Liver (tissue), 9 donors: ENCODE results near the gene PEX14. TPM values are rescaled to one million over a fixed set of nuclear protein-coding genes. Genes with fewer than 3 reads are reported as not detected.
A peak's percentile ranks its signal among the peaks of the same experiment; 100 is the strongest.

Source experiments
- DNase-seq: peaks from one replicate; pipeline ENCODE4 v3.0.0-alpha.2; 2017; ENCODE audit warnings: low spot score
- H3K27ac ChIP-seq, 2 donors: one replicate each; pipeline ENCODE4 v1.7.0; 2013; ENCODE audit warnings: inconsistent platforms in 2 of 2, low read length in 2 of 2, control low read depth in 1 of 2, low read depth in 1 of 2, mild to moderate bottlenecking in 1 of 2
- H3K27me3 ChIP-seq, 4 donors: one replicate each; pipeline versions ENCODE4 v1.6.1 to v1.7.0; 2013; ENCODE audit warnings: low read length in 3 of 4, inconsistent platforms in 1 of 4, mild to moderate bottlenecking in 1 of 4, moderate library complexity in 1 of 4; ENCODE audit not compliant: control insufficient read depth in 4 of 4, insufficient read depth in 4 of 4
- H3K36me3 ChIP-seq, 4 donors: one replicate each; pipeline versions ENCODE4 v1.6.1 to v1.7.0; 2013; ENCODE audit warnings: low read length in 3 of 4, mild to moderate bottlenecking in 3 of 4, low read depth in 1 of 4, moderate library complexity in 1 of 4; ENCODE audit not compliant: control insufficient read depth in 4 of 4, insufficient read depth in 3 of 4
- H3K4me1 ChIP-seq, 4 donors: one replicate each; pipeline versions ENCODE4 v1.6.1 to v1.7.0; 2013; ENCODE audit warnings: low read length in 3 of 4, mild to moderate bottlenecking in 3 of 4, moderate library complexity in 1 of 4; ENCODE audit not compliant: control insufficient read depth in 4 of 4, insufficient read depth in 4 of 4
- H3K4me3 ChIP-seq, 3 donors: one replicate each; pipeline versions ENCODE4 v1.6.1 to v1.7.0; 2013; ENCODE audit warnings: low read length in 3 of 3, control low read depth in 1 of 3, low read depth in 1 of 3, mild to moderate bottlenecking in 1 of 3
- H3K9ac ChIP-seq, 2 donors: one replicate each; pipeline ENCODE4 v1.7.0; 2013; ENCODE audit warnings: low read length in 2 of 2, mild to moderate bottlenecking in 2 of 2, moderate library complexity in 2 of 2, control low read depth in 1 of 2, low read depth in 1 of 2
- H3K9me3 ChIP-seq, 4 donors: one replicate each; pipeline versions ENCODE4 v1.6.1 to v1.7.0; 2013; ENCODE audit warnings: low read length in 3 of 4; ENCODE audit not compliant: control insufficient read depth in 4 of 4
- HNF4A ChIP-seq, 2 donors: conservative IDR thresholded peaks; 2 replicates each; pipeline ENCODE4 v1.6.1; 2016; ENCODE audit warnings: antibody characterized with exemption in 2 of 2, mild to moderate bottlenecking in 2 of 2
- JUND ChIP-seq, 2 donors: IDR thresholded peaks; 2 replicates each; pipeline ENCODE4 v1.6.1; 2016; ENCODE audit warnings: antibody characterized with exemption in 2 of 2
- NR2F2 ChIP-seq: IDR thresholded peaks from 2 replicates; pipeline ENCODE4 v1.6.1; 2016; ENCODE audit warnings: antibody characterized with exemption
- RXRA ChIP-seq, 2 donors: IDR thresholded peaks; 2 replicates each; pipeline ENCODE4 v1.6.1; 2017 to 2018; ENCODE audit warnings: antibody characterized with exemption in 2 of 2, mild to moderate bottlenecking in 1 of 2
- SP1 ChIP-seq: IDR thresholded peaks from 2 replicates; pipeline ENCODE4 v1.6.1; 2018; ENCODE audit warnings: antibody characterized with exemption, mild to moderate bottlenecking
- TAF1 ChIP-seq: conservative IDR thresholded peaks from 2 replicates; pipeline ENCODE4 v1.6.1; 2016; ENCODE audit warnings: antibody characterized with exemption, mild to moderate bottlenecking
- WGBS: extraction: QIAGEN DNeasy Blood & Tissue Kit; methylation state at CpG from one replicate; pipeline ENCODE4 v1.1.7; 2013; 5-methylcytosine and 5-hydroxymethylcytosine counted together
- polyA plus RNA-seq, 2 donors: library from polyadenylated mRNA; stranded (reverse) in 1 of 2; unstranded in 1 of 2; fragments of 200-250 nt in 1 of 2; fragments of >200 nt in 1 of 2; fragmentation: Nextera tagmentation in 1 of 2; extraction: Ambion mirVana in 1 of 2; gene quantifications; one replicate each; pipeline versions ENCODE4 v1.2.1 to v1.2.3, GENCODE V29; 2013 to 2015
- total RNA-seq, 2 donors: library from RNA; depleted of rRNA; stranded (reverse); fragments of >200 nt; gene quantifications; one replicate each; pipeline ENCODE4 v1.2.3, GENCODE V29; 2014
- TF ChIP-seq, protein P1 (sequence below): IDR thresholded peaks from 2 replicates; pipeline ENCODE4 v1.6.1; 2016; ENCODE audit warnings: antibody characterized with exemption, mild to moderate bottlenecking
- donor health status: healthy.
- donor health status: healthy.
- donor health status: healthy.
- donor health status: healthy.
- donor health status: healthy.

The PEX14 gene
- total and polyA plus RNA-seq, 4 donors = 7.1 to 16.1 (median 11.7) TPM

DNA sequence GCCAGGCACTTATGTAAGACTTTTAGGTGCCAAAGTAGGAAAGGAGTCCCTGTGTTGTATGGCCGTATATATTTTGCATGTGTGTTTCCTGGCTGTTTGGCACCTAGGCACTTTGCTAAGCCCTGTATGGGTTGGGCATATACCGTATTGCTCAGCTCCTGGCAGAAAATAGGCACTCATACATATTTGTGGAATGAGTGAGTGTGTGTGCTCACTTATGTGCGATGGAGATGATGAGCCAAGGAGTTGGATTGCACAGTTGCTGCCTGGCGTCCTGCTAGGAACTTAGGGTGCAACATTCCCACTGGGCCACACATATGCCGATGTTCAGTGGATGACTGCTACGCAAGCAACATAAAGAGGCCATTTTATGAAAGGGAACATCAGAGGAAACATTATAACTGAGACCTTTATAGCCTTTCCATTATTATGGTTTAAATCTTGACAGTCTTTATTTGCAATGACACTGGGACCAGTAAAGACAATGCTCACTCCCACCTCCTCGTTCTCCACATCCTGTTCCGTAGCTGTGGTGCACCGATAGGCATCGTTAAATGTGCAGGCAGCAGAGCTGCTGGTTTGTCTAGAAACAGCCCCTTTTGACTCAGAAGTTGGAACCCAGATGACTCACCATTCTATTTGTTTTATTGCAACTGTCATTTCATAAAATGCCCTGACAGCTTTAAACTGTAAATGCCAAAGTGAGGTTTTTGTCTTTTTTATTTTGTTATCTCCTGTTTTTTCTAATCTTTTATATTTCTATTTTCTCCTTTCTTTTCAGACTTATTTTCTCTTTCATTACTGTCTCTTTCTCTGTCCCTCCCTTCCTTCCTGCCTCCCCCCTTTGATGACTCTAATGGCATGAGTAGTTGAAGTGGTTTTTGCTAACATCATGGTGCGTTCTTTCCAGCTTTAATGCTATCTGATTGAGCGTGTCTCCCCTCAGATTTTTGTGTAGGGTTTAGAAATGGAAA lies 36.1 kb downstream of the PEX14 start:
- Histone ChIP-seq H3K4me3 (no peak overlapping the region), H3K4me1 (peaks cover 17 to 67% (median 49%) of the 10 kb centered on the region in 4 donors), H3K27me3 (no peaks in the 10 kb centered on the region), H3K36me3 (no peaks in the 10 kb centered on the region), H3K9me3 (no peaks in the 10 kb centered on the region), H3K27ac (peak overlapping the region; percentile 38 to 78), H3K9ac (no peak overlapping the region)
- TF ChIP-seq SP1 = no peak
- no peak for TF ChIP-seq NR2F2
- peak in 1 of 2 donors; percentile 11 for TF ChIP-seq JUND (IDR thresholded peaks at IDR 0.05)
- no peak for DNase-seq
- 61% methylated on average over 12 of the region's 12 CpGs for WGBS

DNA sequence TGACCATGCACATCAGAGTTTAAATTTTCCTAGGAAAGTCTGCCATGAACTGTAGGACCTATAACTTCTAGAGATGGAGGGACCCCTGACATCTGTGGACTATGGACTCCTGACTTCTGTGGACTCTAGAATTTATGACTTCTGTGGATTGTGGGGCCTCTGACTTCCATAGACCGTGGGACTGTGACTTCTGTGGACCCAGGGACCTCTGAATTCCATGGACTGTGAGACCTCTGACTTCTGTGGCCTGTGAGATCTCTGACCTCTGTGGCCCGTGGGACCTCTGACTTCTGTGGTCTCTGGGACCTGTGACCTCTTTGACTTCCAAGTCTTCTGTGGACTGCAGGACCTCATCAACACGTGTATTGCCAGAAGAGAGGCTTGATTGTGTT lies 36.7 kb downstream of the PEX14 start:
- Histone ChIP-seq H3K4me1 (peaks cover 17 to 71% (median 55%) of the 10 kb centered on the region in 4 donors), H3K27me3 (no peaks in the 10 kb centered on the region), H3K4me3 (no peak overlapping the region), H3K27ac (peak overlapping the region; percentile 22 to 29), H3K9me3 (no peaks in the 10 kb centered on the region), H3K36me3 (no peaks in the 10 kb centered on the region), H3K9ac (no peak overlapping the region)
- no peak for DNase-seq
- 35% methylated on average over 3 of the region's 3 CpGs for WGBS
- TF ChIP-seq HNF4A (conservative IDR thresholded peaks at IDR 0.05) = peak in 1 of 2 donors; percentile 4
- no peak for TF ChIP-seq TAF1

DNA sequence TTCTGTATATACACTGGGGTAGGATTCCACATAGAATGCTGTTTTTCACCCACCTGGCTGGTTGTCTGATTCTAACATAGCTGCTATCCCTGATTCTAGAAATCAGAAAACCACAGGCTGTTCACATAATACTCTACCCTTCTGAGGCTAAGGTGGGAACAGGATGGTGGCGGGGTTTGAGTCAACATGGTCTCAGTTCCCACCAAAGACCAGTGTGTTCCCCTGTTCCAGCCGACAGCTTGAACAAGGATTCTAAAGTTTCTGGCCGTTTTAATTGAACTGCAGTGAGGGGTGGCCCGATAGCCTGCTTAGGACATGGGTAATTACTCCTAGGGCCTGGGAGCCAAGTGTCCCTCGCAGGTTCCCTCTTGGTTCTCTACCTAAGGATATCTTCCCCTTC lies 38.4 kb downstream of the PEX14 start:
- Histone ChIP-seq H3K36me3 (no peaks in the 10 kb centered on the region), H3K27ac (no peak overlapping the region), H3K4me3 (no peak overlapping the region), H3K9me3 (no peaks in the 10 kb centered on the region), H3K27me3 (no peaks in the 10 kb centered on the region), H3K9ac (no peak overlapping the region), H3K4me1 (peaks cover 17 to 67% (median 56%) of the 10 kb centered on the region in 4 donors)
- 91% methylated on average over 5 of the region's 5 CpGs for WGBS
- TF ChIP-seq RXRA (IDR thresholded peaks at IDR 0.05) (no peak), NR2F2 (no peak), JUND (IDR thresholded peaks at IDR 0.05) (no peak)
- TF ChIP-seq, protein P1, sequence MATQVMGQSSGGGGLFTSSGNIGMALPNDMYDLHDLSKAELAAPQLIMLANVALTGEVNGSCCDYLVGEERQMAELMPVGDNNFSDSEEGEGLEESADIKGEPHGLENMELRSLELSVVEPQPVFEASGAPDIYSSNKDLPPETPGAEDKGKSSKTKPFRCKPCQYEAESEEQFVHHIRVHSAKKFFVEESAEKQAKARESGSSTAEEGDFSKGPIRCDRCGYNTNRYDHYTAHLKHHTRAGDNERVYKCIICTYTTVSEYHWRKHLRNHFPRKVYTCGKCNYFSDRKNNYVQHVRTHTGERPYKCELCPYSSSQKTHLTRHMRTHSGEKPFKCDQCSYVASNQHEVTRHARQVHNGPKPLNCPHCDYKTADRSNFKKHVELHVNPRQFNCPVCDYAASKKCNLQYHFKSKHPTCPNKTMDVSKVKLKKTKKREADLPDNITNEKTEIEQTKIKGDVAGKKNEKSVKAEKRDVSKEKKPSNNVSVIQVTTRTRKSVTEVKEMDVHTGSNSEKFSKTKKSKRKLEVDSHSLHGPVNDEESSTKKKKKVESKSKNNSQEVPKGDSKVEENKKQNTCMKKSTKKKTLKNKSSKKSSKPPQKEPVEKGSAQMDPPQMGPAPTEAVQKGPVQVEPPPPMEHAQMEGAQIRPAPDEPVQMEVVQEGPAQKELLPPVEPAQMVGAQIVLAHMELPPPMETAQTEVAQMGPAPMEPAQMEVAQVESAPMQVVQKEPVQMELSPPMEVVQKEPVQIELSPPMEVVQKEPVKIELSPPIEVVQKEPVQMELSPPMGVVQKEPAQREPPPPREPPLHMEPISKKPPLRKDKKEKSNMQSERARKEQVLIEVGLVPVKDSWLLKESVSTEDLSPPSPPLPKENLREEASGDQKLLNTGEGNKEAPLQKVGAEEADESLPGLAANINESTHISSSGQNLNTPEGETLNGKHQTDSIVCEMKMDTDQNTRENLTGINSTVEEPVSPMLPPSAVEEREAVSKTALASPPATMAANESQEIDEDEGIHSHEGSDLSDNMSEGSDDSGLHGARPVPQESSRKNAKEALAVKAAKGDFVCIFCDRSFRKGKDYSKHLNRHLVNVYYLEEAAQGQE = no peak
- no peak for DNase-seq
